A673 (cell line): Measurements from ENCODE around the gene ST6GALNAC5.

ENCODE experiments used
- CTCF ChIP-seq: fragments of 300-800, 200-600 bp; sonication (generic); conservative IDR thresholded peaks from 2 replicates; pipeline ENCODE4 v1.5.1; 2017; ENCODE audit warnings: low read depth, mild to moderate bottlenecking, antibody characterized with exemption, low read length, moderate library complexity, mixed read lengths
- EZH2 ChIP-seq: fragments of 200-600 bp; sonication (generic); IDR thresholded peaks from 2 replicates; pipeline ENCODE4 v1.6.1; 2017; ENCODE audit warnings: borderline replicate concordance, low read depth, mild to moderate bottlenecking, mixed read lengths, antibody characterized with exemption, low read length; ENCODE audit not compliant: poor library complexity, severe bottlenecking

- TF ChIP-seq CTCF: no peak
- TF ChIP-seq EZH2: no peak
These were observed 13.0 kb upstream of the ST6GALNAC5 start for GRCh38 chr1:76854255-76854654.
